Left lung (tissue), 10 donors: ENCODE data around the gene ZNF181. TPM values are rescaled to one million over a fixed set of nuclear protein-coding genes. Genes with fewer than 3 reads are reported as not detected.

Experiments
- ATAC-seq: fragments of 200-7000 bp; cut with Tn5 transposase; one replicate; pipeline ENCODE4 v1.9.1; 2020; ENCODE audit warnings: moderate library complexity
- DNase-seq, 4 donors: peaks; one replicate each; pipeline ENCODE4 v3.0.0-alpha.2; 2013 to 2020
- H3K27ac ChIP-seq, 2 donors: fragments of 200-600 bp; sonication (generic) in 1 of 2; one replicate each; pipeline versions ENCODE4 v1.5.0 to v1.8.0; 2020 to 2021
- H3K27me3 ChIP-seq, 2 donors: fragments of 200-600 bp; sonication (generic) in 1 of 2; one replicate each; pipeline versions ENCODE4 v1.5.0 to v1.8.0; 2020 to 2021
- H3K36me3 ChIP-seq, 2 donors: fragments of 200-600 bp; sonication (generic) in 1 of 2; one replicate each; pipeline versions ENCODE4 v1.5.0 to v1.8.0; 2020 to 2021
- H3K4me1 ChIP-seq, 2 donors: fragments of 200-600 bp; one replicate each; pipeline ENCODE4 v1.8.0; 2021
- H3K4me3 ChIP-seq, 2 donors: fragments of 200-600 bp; sonication (generic) in 1 of 2; one replicate each; pipeline versions ENCODE4 v1.5.0 to v1.8.0; 2020 to 2021; ENCODE audit warnings: mild to moderate bottlenecking in 1 of 2
- H3K9me3 ChIP-seq, 2 donors: fragments of 200-600 bp; sonication (generic) in 1 of 2; one replicate each; pipeline versions ENCODE4 v1.5.0 to v1.8.0; 2020 to 2021
- CTCF ChIP-seq, 2 donors: fragments of 200-600 bp; sonication (generic) in 1 of 2; IDR thresholded peaks; one replicate each; pipeline versions ENCODE4 v1.5.0 to v1.8.0; 2021; ENCODE audit warnings: antibody characterized with exemption in 2 of 2
- intact Hi-C, 2 donors: fragments of 100-400 bp; cut with DNase I; formaldehyde crosslinking; loops; one replicate each; pipeline versions ENCODE4 v1.11.2 to v1.14.2; 2022
- polyA plus RNA-seq, 6 donors: library from polyadenylated mRNA; unstranded; fragments of 120-200 nt; gene quantifications; one replicate each; pipeline ENCODE4 v1.2.1, GENCODE V29; 2013; ENCODE audit not compliant: insufficient read length in 6 of 6
- total RNA-seq, 2 donors: library from RNA; stranded (reverse); fragmentation: NEBNext Ultra II Directional; extraction: Animal tissue kit (Norgen Biotek cat#: 25700); gene quantifications; one replicate each; pipeline ENCODE4 v1.2.1, GENCODE V29; 2021
- donor health status: DM: no; HTN: yes; CAD: no.
- donor health status: DM: no; HTN: no; CAD: no.

The ZNF181 gene
- total and polyA plus RNA-seq, 8 donors, result 7.8 to 21.9 (median 19.3) TPM

GRCh38 chr19:34713262-34713637 lies 20.8 kb upstream of the ZNF181 start:
- no peaks in the 10 kb centered on the region for H3K36me3 ChIP-seq
- intact Hi-C loops, result loop anchor here in 1 of 2 donors (2.0 kb wide), 1 partner anchor 74 kb away; no protein-coding TSS in a partner anchor
- no peaks in the 10 kb centered on the region for H3K27me3 ChIP-seq
- ATAC-seq, result no peak
- no peak overlapping the region for H3K27ac ChIP-seq
- H3K9me3 ChIP-seq, result peaks cover 0 to 11% of the 10 kb centered on the region in 2 donors
- H3K4me1 ChIP-seq, result no peaks in the 10 kb centered on the region
- no peak for DNase-seq
- H3K4me3 ChIP-seq, result no peak overlapping the region
- TF ChIP-seq CTCF (IDR thresholded peaks at IDR 0.05), result no peak

- intact Hi-C loops, result no loop called here
- H3K27me3 ChIP-seq, result no peaks in the 10 kb centered on the region
- DNase-seq (no peak), ATAC-seq (no peak)
- H3K36me3 ChIP-seq, result no peaks in the 10 kb centered on the region
- no peak overlapping the region for H3K27ac ChIP-seq
- no peak overlapping the region for H3K4me3 ChIP-seq
- no peaks in the 10 kb centered on the region for H3K4me1 ChIP-seq
- H3K9me3 ChIP-seq, result peaks cover 0 to 11% of the 10 kb centered on the region in 2 donors
- TF ChIP-seq CTCF (IDR thresholded peaks at IDR 0.05), result no peak
These were observed 18.7 kb upstream of the ZNF181 start for GRCh38 chr19:34715357-34715756.

GRCh38 chr19:34722353-34722752 lies 11.7 kb upstream of the ZNF181 start:
- H3K36me3 ChIP-seq, result no peaks in the 10 kb centered on the region
- no peaks in the 10 kb centered on the region for H3K4me1 ChIP-seq
- no peak for TF ChIP-seq CTCF (IDR thresholded peaks at IDR 0.05)
- no peak overlapping the region for H3K27ac ChIP-seq
- H3K27me3 ChIP-seq, result no peaks in the 10 kb centered on the region
- intact Hi-C loops, result no loop called here
- H3K4me3 ChIP-seq, result no peak overlapping the region
- no peaks in the 10 kb centered on the region for H3K9me3 ChIP-seq
- DNase-seq (no peak), ATAC-seq (no peak)

- DNase-seq (no peak), ATAC-seq (no peak)
- Histone ChIP-seq H3K4me3 (no peak overlapping the region), H3K4me1 (no peaks in the 10 kb centered on the region), H3K27me3 (no peaks in the 10 kb centered on the region), H3K9me3 (no peaks in the 10 kb centered on the region), H3K27ac (no peak overlapping the region), H3K36me3 (no peaks in the 10 kb centered on the region)
- intact Hi-C loops, result no loop called here
- TF ChIP-seq CTCF (IDR thresholded peaks at IDR 0.05), result no peak
These were observed 8.6 kb upstream of the ZNF181 start for GRCh38 chr19:34725400-34725799.

GRCh38 chr19:34731019-34731829 lies 2.8 kb upstream of the ZNF181 start:
- no peak overlapping the region for H3K27ac ChIP-seq
- peak in 1 of 4 donors; percentile 63 for DNase-seq
- H3K4me3 ChIP-seq, result no peak overlapping the region
- no peaks in the 10 kb centered on the region for H3K27me3 ChIP-seq
- intact Hi-C loops, result no loop called here
- TF ChIP-seq CTCF (IDR thresholded peaks at IDR 0.05), result no peak
- H3K36me3 ChIP-seq, result no peaks in the 10 kb centered on the region
- peaks cover 0 to 2% of the 10 kb centered on the region in 2 donors for H3K9me3 ChIP-seq
- H3K4me1 ChIP-seq, result peaks cover 5 to 28% of the 10 kb centered on the region in 2 donors
- no peak for ATAC-seq
